ENCODE data around the gene MAGED2. TPM values are rescaled to one million over a fixed set of nuclear protein-coding genes. Genes with fewer than 3 reads are reported as not detected.

Gene MAGED2
- total and polyA plus RNA-seq, 10 of the 15 experiments (the other 5 are each of a cell fraction or from before 2014, with no cell fraction given): 25.6 to 47.8 (median 38.4) TPM

GRCh38 chrX:54865208-54865607 is 57.7 kb downstream of the MAGED2 start:
- no peak for FAIRE-seq
- ChIA-PET RAD21 (ENCODE audit: unreplicated experiment) (no interaction called here), SMC1A (ENCODE audit: uncharacterized antibody, unreplicated experiment) (no interaction called here), POLR2A (no interaction called here), CTCF (no interaction called here)
- WGBS (ENCODE audit: insufficient coverage, insufficient replicate concordance, low lambda C conversion rate, missing lambda C conversion rate): 0% methylated on average over 2 of the region's 2 CpGs
- BruUV-seq (replicated peaks): no TSS peak
- Histone ChIP-seq H3K4me2 (ENCODE audit: control insufficient read depth, insufficient read depth) (no peak overlapping the region), H3K36me3 (ENCODE audit: control insufficient read depth in 2 of 2, insufficient read depth in 2 of 2, low read length in 1 of 2) (no peaks in the 10 kb centered on the region), H3K4me3 (no peak overlapping the region), H3K9me3 (replicated peaks; ENCODE audit: control insufficient read depth, insufficient read depth, low read length) (no peaks in the 10 kb centered on the region; the same call in 2 of the 3 replicates), H3K9ac (ENCODE audit: control insufficient read depth, insufficient read depth, low read length) (no peak overlapping the region), H3K27me3 (replicated peaks in 1 of 2; ENCODE audit: control insufficient read depth in 2 of 2, insufficient read depth in 2 of 2, low read length in 1 of 2) (no peaks in the 10 kb centered on the region), H2AFZ (ENCODE audit: control insufficient read depth, low read depth, low read length) (no peak overlapping the region), H3K4me1 (ENCODE audit: control insufficient read depth, insufficient read depth, low read length) (no peaks in the 10 kb centered on the region), H4K20me1 (ENCODE audit: control insufficient read depth, insufficient read depth) (no peaks in the 10 kb centered on the region), H3K27ac (ENCODE audit: control insufficient read depth, insufficient read depth) (no peak overlapping the region), H3K79me2 (ENCODE audit: control insufficient read depth, insufficient read depth, low read length) (no peaks in the 10 kb centered on the region)
- intact Hi-C loops (cut with micrococcal nuclease; ENCODE audit: unreplicated experiment): no loop called here
- TF ChIP-seq RAD51 (IDR thresholded peaks at IDR 0.05) (no peak), MEF2B (IDR thresholded peaks at IDR 0.05; ENCODE audit: partially characterized antibody, poor library complexity, severe bottlenecking) (peak; percentile 14), KAT2A (conservative IDR thresholded peaks at IDR 0.05; ENCODE audit: control insufficient read depth, low read depth, low read length) (no peak), SREBF1 (IDR thresholded peaks at IDR 0.05; ENCODE audit: low read length) (no peak), SPI1 (IDR thresholded peaks at IDR 0.05; ENCODE audit: borderline replicate concordance, insufficient read depth, low read depth, low read length) (peak; percentile 35; the same call in 1 of the 2 replicates), CREM (IDR thresholded peaks at IDR 0.05; ENCODE audit: low read depth) (no peak)
- DNase-seq (ENCODE audit: low read depth, low spot score): no peak
- no peak for ATAC-seq
- in situ Hi-C loops (cut with MboI): no loop called here

Small RNAs within 50 kb of the gene (small RNA-seq; reads per million reads assigned to genes)
- not detected for gene AL049732.1
- 1.2 reads per million, percentile 40 among the genes with 10 or more reads in this experiment for gene SNORA11

Other genes starting within 250 kb of the MAGED2 start
- not detected in 2 replicates for gene ITIH6, start 9.5 kb upstream of the MAGED2 start, total RNA-seq (2014; rRNA removed)
- gene ITIH6, start 9.5 kb upstream of the MAGED2 start, total RNA-seq (2014; rRNA removed; fragmentation: Illumina TruSeq; extraction: Trizol): not detected in 2 replicates
- not detected in 2 replicates for gene ITIH6, start 9.5 kb upstream of the MAGED2 start, total RNA-seq (2021)
- not detected in 2 replicates for gene ITIH6, start 9.5 kb upstream of the MAGED2 start, polyA plus RNA-seq (2011; rRNA removed)
- not detected in 2 replicates for gene ITIH6, start 9.5 kb upstream of the MAGED2 start, polyA plus RNA-seq (2014; fragmentation: Illumina TruSeq; extraction: Trizol)
- not detected for gene ITIH6, start 9.5 kb upstream of the MAGED2 start, polyA plus RNA-seq (2014; fragmentation: Nextera tagmentation; extraction: Ambion mirVana)
- gene ITIH6, start 9.5 kb upstream of the MAGED2 start, polyA plus RNA-seq (2014; rRNA removed): not detected in 2 replicates
- gene ITIH6, start 9.5 kb upstream of the MAGED2 start, polyA plus RNA-seq (2016; fragmentation: Nextera tagmentation; extraction: Ambion mirVana): not detected
- not detected in 2 replicates for gene TRO, start 113.1 kb downstream of the MAGED2 start, total RNA-seq (2014; rRNA removed)
- not detected in 2 replicates for gene TRO, start 113.1 kb downstream of the MAGED2 start, total RNA-seq (2014; rRNA removed; fragmentation: Illumina TruSeq; extraction: Trizol)
- gene TRO, start 113.1 kb downstream of the MAGED2 start, total RNA-seq (2021): 0.16 TPM in 1 of 2 replicates, not detected in the other
- gene TRO, start 113.1 kb downstream of the MAGED2 start, polyA plus RNA-seq (2011; rRNA removed): 0.33 and 1.0 TPM in 2 replicates
- not detected in 2 replicates for gene TRO, start 113.1 kb downstream of the MAGED2 start, polyA plus RNA-seq (2014; fragmentation: Illumina TruSeq; extraction: Trizol)
- gene TRO, start 113.1 kb downstream of the MAGED2 start, polyA plus RNA-seq (2014; fragmentation: Nextera tagmentation; extraction: Ambion mirVana): under 1 TPM in 1 of 2 experiments, not detected in 1; 0.02 TPM
- gene TRO, start 113.1 kb downstream of the MAGED2 start, polyA plus RNA-seq (2014; rRNA removed): not detected in 2 replicates
- gene TRO, start 113.1 kb downstream of the MAGED2 start, polyA plus RNA-seq (2016; fragmentation: Nextera tagmentation; extraction: Ambion mirVana): under 1 TPM in 1 of 2 experiments, not detected in 1; 0.35 TPM
- gene PFKFB1, start 186.4 kb downstream of the MAGED2 start, total RNA-seq (2014; rRNA removed): 0.11 and 0.45 TPM in 2 replicates
- 0.27 and 0.41 TPM in 2 replicates for gene PFKFB1, start 186.4 kb downstream of the MAGED2 start, total RNA-seq (2014; rRNA removed; fragmentation: Illumina TruSeq; extraction: Trizol)
- 0.35 and 0.38 TPM in 2 replicates for gene PFKFB1, start 186.4 kb downstream of the MAGED2 start, total RNA-seq (2021)
- 0.43 and 0.48 TPM in 2 replicates for gene PFKFB1, start 186.4 kb downstream of the MAGED2 start, polyA plus RNA-seq (2011; rRNA removed)
- gene PFKFB1, start 186.4 kb downstream of the MAGED2 start, polyA plus RNA-seq (2014; fragmentation: Illumina TruSeq; extraction: Trizol): 0.44 and 1.00 TPM in 2 replicates
- gene PFKFB1, start 186.4 kb downstream of the MAGED2 start, polyA plus RNA-seq (2014; fragmentation: Nextera tagmentation; extraction: Ambion mirVana): under 1 TPM; 0.23 to 0.33 TPM
- 0.34 and 0.35 TPM in 2 replicates for gene PFKFB1, start 186.4 kb downstream of the MAGED2 start, polyA plus RNA-seq (2014; rRNA removed)
- under 1 TPM; 0.13 to 0.59 TPM for gene PFKFB1, start 186.4 kb downstream of the MAGED2 start, polyA plus RNA-seq (2016; fragmentation: Nextera tagmentation; extraction: Ambion mirVana)
- gene APEX2, start 192.6 kb downstream of the MAGED2 start, total RNA-seq (2014; rRNA removed): 14.3 and 14.9 TPM in 2 replicates
- 15.4 and 17.3 TPM in 2 replicates for gene APEX2, start 192.6 kb downstream of the MAGED2 start, total RNA-seq (2014; rRNA removed; fragmentation: Illumina TruSeq; extraction: Trizol)
- 35.4 and 38.9 TPM in 2 replicates for gene APEX2, start 192.6 kb downstream of the MAGED2 start, total RNA-seq (2021)
- 21.1 and 41.7 TPM in 2 replicates for gene APEX2, start 192.6 kb downstream of the MAGED2 start, polyA plus RNA-seq (2011; rRNA removed)
- gene APEX2, start 192.6 kb downstream of the MAGED2 start, polyA plus RNA-seq (2014; fragmentation: Illumina TruSeq; extraction: Trizol): 24.5 and 35.7 TPM in 2 replicates
- 10 to 100 TPM; 18.9 to 20.4 TPM for gene APEX2, start 192.6 kb downstream of the MAGED2 start, polyA plus RNA-seq (2014; fragmentation: Nextera tagmentation; extraction: Ambion mirVana)
- 43.5 and 44.2 TPM in 2 replicates for gene APEX2, start 192.6 kb downstream of the MAGED2 start, polyA plus RNA-seq (2014; rRNA removed)
- gene APEX2, start 192.6 kb downstream of the MAGED2 start, polyA plus RNA-seq (2016; fragmentation: Nextera tagmentation; extraction: Ambion mirVana): 10 to 100 TPM; 51.4 to 51.7 TPM
- not detected in 2 replicates for gene ALAS2, start 223.2 kb downstream of the MAGED2 start, total RNA-seq (2014; rRNA removed)
- not detected in 2 replicates for gene ALAS2, start 223.2 kb downstream of the MAGED2 start, total RNA-seq (2014; rRNA removed; fragmentation: Illumina TruSeq; extraction: Trizol)
- gene ALAS2, start 223.2 kb downstream of the MAGED2 start, total RNA-seq (2021): not detected in 2 replicates
- gene ALAS2, start 223.2 kb downstream of the MAGED2 start, polyA plus RNA-seq (2011; rRNA removed): not detected in 2 replicates
- gene ALAS2, start 223.2 kb downstream of the MAGED2 start, polyA plus RNA-seq (2014; fragmentation: Illumina TruSeq; extraction: Trizol): not detected in 2 replicates
- not detected for gene ALAS2, start 223.2 kb downstream of the MAGED2 start, polyA plus RNA-seq (2014; fragmentation: Nextera tagmentation; extraction: Ambion mirVana)
- not detected in 2 replicates for gene ALAS2, start 223.2 kb downstream of the MAGED2 start, polyA plus RNA-seq (2014; rRNA removed)
- not detected for gene ALAS2, start 223.2 kb downstream of the MAGED2 start, polyA plus RNA-seq (2016; fragmentation: Nextera tagmentation; extraction: Ambion mirVana)

Data from GM12878 (cell line).